ENCODE data around the gene CPNE9.

Gene CPNE9

GRCh38 chr3:9727041-9727595, 23.5 kb downstream of the CPNE9 start:
- Histone ChIP-seq H3K36me3 (ENCODE audit: low read depth) (no peaks in the 10 kb centered on the region), H3K4me3 (ENCODE audit: severe bottlenecking) (no peak overlapping the region), H3K9me3 (ENCODE audit: severe bottlenecking) (no peaks in the 10 kb centered on the region), H3K27me3 (ENCODE audit: insufficient read depth, poor library complexity, severe bottlenecking) (no peaks in the 10 kb centered on the region), H3K27ac (ENCODE audit: poor library complexity, severe bottlenecking) (no peak overlapping the region), H3K4me1 (ENCODE audit: insufficient read depth, poor library complexity, severe bottlenecking) (no peaks in the 10 kb centered on the region)
- DNase-seq (ENCODE audit: low spot score) (no peak), ATAC-seq (ENCODE audit: low read depth) (no peak)
- TF ChIP-seq CTCF (IDR thresholded peaks at IDR 0.05; ENCODE audit: poor library complexity, severe bottlenecking): peak; percentile 52

- Histone ChIP-seq H3K36me3 (ENCODE audit: low read depth) (no peaks in the 10 kb centered on the region), H3K4me3 (ENCODE audit: severe bottlenecking) (no peak overlapping the region), H3K27me3 (ENCODE audit: insufficient read depth, poor library complexity, severe bottlenecking) (no peaks in the 10 kb centered on the region), H3K9me3 (ENCODE audit: severe bottlenecking) (no peaks in the 10 kb centered on the region), H3K4me1 (ENCODE audit: insufficient read depth, poor library complexity, severe bottlenecking) (no peaks in the 10 kb centered on the region), H3K27ac (ENCODE audit: poor library complexity, severe bottlenecking) (no peak overlapping the region)
- DNase-seq (ENCODE audit: low spot score): no peak
- ATAC-seq (ENCODE audit: low read depth): no peak
- no peak for TF ChIP-seq CTCF (IDR thresholded peaks at IDR 0.05; ENCODE audit: poor library complexity, severe bottlenecking)
Measured at GRCh38 chr3:9727743-9728142, 24.1 kb downstream of the CPNE9 start.

GRCh38 chr3:9729419-9729818, 25.8 kb downstream of the CPNE9 start:
- ATAC-seq (ENCODE audit: low read depth) (no peak), DNase-seq (ENCODE audit: low spot score) (no peak)
- no peaks in the 10 kb centered on the region for H3K4me1 ChIP-seq (ENCODE audit: insufficient read depth, poor library complexity, severe bottlenecking)
- no peak overlapping the region for H3K27ac ChIP-seq (ENCODE audit: poor library complexity, severe bottlenecking)
- no peaks in the 10 kb centered on the region for H3K27me3 ChIP-seq (ENCODE audit: insufficient read depth, poor library complexity, severe bottlenecking)
- no peak for TF ChIP-seq CTCF (IDR thresholded peaks at IDR 0.05; ENCODE audit: poor library complexity, severe bottlenecking)
- H3K4me3 ChIP-seq (ENCODE audit: severe bottlenecking): no peak overlapping the region
- no peaks in the 10 kb centered on the region for H3K9me3 ChIP-seq (ENCODE audit: severe bottlenecking)
- H3K36me3 ChIP-seq (ENCODE audit: low read depth): peaks cover 2% of the 10 kb centered on the region; the same call in 1 of the 2 replicates

DNA sequence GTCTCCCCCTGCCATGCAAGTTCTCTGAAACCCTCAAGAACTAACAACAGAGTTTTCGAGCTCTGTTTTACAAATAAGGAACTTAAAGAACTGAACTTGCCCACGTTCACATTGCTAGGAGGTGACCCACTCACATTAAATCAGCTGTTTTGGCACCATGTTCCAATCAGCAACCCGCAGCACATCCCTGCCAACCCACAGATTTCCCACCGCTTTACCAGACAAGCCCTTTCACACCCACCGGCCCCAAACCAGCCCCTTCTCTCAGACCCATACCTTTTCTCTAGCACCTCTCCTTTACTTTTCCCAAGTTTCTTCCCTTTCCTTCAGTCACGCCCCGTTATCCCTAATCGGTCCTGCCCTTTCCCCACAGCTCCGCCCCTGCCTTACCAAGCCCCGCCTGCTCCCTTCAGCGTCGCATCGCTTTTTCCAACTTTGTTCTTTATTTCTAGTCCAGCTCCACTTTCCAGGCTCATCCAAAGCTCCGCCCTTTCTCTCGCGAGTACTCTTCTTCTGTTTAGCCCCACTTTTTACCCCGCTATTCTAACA, 27.1 kb downstream of the CPNE9 start:
- no peaks in the 10 kb centered on the region for H3K9me3 ChIP-seq (ENCODE audit: severe bottlenecking)
- H3K4me1 ChIP-seq (ENCODE audit: insufficient read depth, poor library complexity, severe bottlenecking): no peaks in the 10 kb centered on the region
- H3K4me3 ChIP-seq (ENCODE audit: severe bottlenecking): peak overlapping the region; percentile 65
- TF ChIP-seq CTCF (IDR thresholded peaks at IDR 0.05; ENCODE audit: poor library complexity, severe bottlenecking): no peak
- ATAC-seq (ENCODE audit: low read depth): peak; percentile 73
- peak overlapping the region; percentile 70 for H3K27ac ChIP-seq (ENCODE audit: poor library complexity, severe bottlenecking)
- H3K36me3 ChIP-seq (ENCODE audit: low read depth): peaks cover 12% of the 10 kb centered on the region
- DNase-seq (ENCODE audit: low spot score): no peak
- no peaks in the 10 kb centered on the region for H3K27me3 ChIP-seq (ENCODE audit: insufficient read depth, poor library complexity, severe bottlenecking)
